Measurements from ENCODE around the gene CTXND1. TPM values are rescaled to one million over a fixed set of nuclear protein-coding genes. Genes with fewer than 3 reads are reported as not detected.

The CTXND1 gene
- total and polyA plus RNA-seq, 2 of the 8 experiments (the other 6 are each of a cell fraction or from before 2014, with no cell fraction given): 0.03 TPM; not detected in 1

DNA sequence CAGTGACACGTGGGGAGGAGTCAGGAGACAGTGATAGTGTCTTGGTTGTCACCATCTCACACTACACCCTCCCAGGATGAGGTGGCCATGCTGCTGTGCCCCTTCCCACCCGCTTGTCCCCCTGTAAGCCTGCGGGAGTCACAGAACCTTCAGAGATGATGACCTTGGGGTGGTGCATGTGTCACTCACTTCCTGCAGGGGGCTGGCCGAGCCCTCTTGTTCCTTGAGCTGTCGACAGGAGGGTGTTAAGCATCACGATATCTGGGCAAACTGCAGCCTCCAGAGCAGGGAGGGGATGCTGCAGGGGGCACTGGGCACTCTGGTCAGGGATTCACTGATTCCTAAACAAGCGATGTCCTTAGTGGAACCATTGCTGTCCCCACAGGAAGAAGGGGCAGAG lies 71.5 kb downstream of the CTXND1 start:
- H3K4me3 ChIP-seq (ENCODE audit: extremely low read depth in 1 of 4, insufficient read depth in 2 of 4, low read depth in 3 of 4, low read length in 4 of 4): no peak overlapping the region
- no peak for FAIRE-seq
- no peaks in the 10 kb centered on the region for H3K23me2 ChIP-seq (ENCODE audit: low read depth, low read length)
- H3K27me3 ChIP-seq (replicated peaks in 1 of 4; ENCODE audit: control insufficient read depth in 3 of 4, extremely low read depth in 1 of 4, insufficient read depth in 3 of 4, low read length in 3 of 4): no peaks in the 10 kb centered on the region
- H2BK12ac ChIP-seq (ENCODE audit: low read depth, low read length): no peak overlapping the region
- ChIA-PET CTCF (ENCODE audit: partially characterized antibody) (interaction anchor here (0.5 to 3.2 kb wide), 4 partner anchors 8 to 80 kb away, joined by 3 to 12 read pairs (median 3); no protein-coding TSS in a partner anchor), POLR2A (ENCODE audit: partially characterized antibody) (no interaction called here)
- no peak overlapping the region for H3K23ac ChIP-seq (ENCODE audit: insufficient read length)
- H2BK20ac ChIP-seq (ENCODE audit: low read length): no peak overlapping the region
- no peak overlapping the region for H2AFZ ChIP-seq (ENCODE audit: low read length)
- H4K8ac ChIP-seq (ENCODE audit: extremely low read depth, insufficient read depth, low read length): no peak overlapping the region
- no peak overlapping the region for H3K56ac ChIP-seq (replicated peaks; ENCODE audit: insufficient read length, low read depth, low read length)
- H2BK15ac ChIP-seq (ENCODE audit: low read length): no peak overlapping the region
- H3K14ac ChIP-seq (ENCODE audit: insufficient read length): no peak overlapping the region
- no peak overlapping the region for H3K18ac ChIP-seq (ENCODE audit: extremely low read depth, low read length)
- no peak for DNase-seq (ENCODE audit: low read depth in 1 of 2, low spot score in 2 of 2)
- H3K9ac ChIP-seq (replicated peaks in 1 of 4; ENCODE audit: extremely low read depth in 1 of 4, low read depth in 3 of 4, low read length in 3 of 4): no peak overlapping the region
- H4K91ac ChIP-seq (replicated peaks; ENCODE audit: insufficient read length, low read length): no peak overlapping the region
- no peak overlapping the region for H2AK5ac ChIP-seq (ENCODE audit: low read depth, low read length)
- no peak overlapping the region for H4K5ac ChIP-seq (ENCODE audit: insufficient read length, low read depth, low read length)
- H3K79me1 ChIP-seq (ENCODE audit: low read depth, low read length): no peaks in the 10 kb centered on the region
- H3K4me2 ChIP-seq (ENCODE audit: insufficient read depth in 1 of 2, low read depth in 2 of 2, low read length in 2 of 2): no peak overlapping the region
- no peak overlapping the region for H3K4ac ChIP-seq (replicated peaks; ENCODE audit: insufficient read length, low read depth, low read length)
- H3K36me3 ChIP-seq (ENCODE audit: control insufficient read depth in 2 of 4, insufficient read depth in 4 of 4, low read length in 3 of 4): peaks cover 0 to 4% (median 0%) of the 10 kb centered on the region in 4 experiments; a peak in 1 of 8 replicates
- no peaks in the 10 kb centered on the region for H3K9me3 ChIP-seq (ENCODE audit: insufficient read depth in 2 of 2, low read depth in 1 of 2, low read length in 1 of 2)
- H2BK5ac ChIP-seq (ENCODE audit: low read depth, low read length): no peak overlapping the region
- 90% methylated on average over 7 of the region's 7 CpGs; no CpG with 5 or more reads in 1 of the 2 experiments for WGBS, 2 experiments (ENCODE audit: extremely low coverage in 1 of 2, insufficient coverage in 1 of 2, insufficient read length in 1 of 2, insufficient replicate concordance in 2 of 2, low coverage in 1 of 2, low lambda C conversion rate in 2 of 2, missing lambda C conversion rate in 1 of 2)
- no peaks in the 10 kb centered on the region for H4K20me1 ChIP-seq (replicated peaks in 1 of 2; ENCODE audit: control insufficient read depth in 1 of 2, insufficient read depth in 2 of 2, low read length in 2 of 2)
- H2BK120ac ChIP-seq (replicated peaks; ENCODE audit: low read depth, low read length): no peak overlapping the region
- H3K79me2 ChIP-seq (ENCODE audit: control insufficient read depth in 1 of 2, insufficient read depth in 2 of 2, low read length in 2 of 2): no peaks in the 10 kb centered on the region
- no peaks in the 10 kb centered on the region for H3K4me1 ChIP-seq (replicated peaks in 1 of 4; ENCODE audit: control insufficient read depth in 3 of 4, insufficient read depth in 4 of 4, low read length in 3 of 4)
- TF ChIP-seq SAP30 (IDR thresholded peaks at IDR 0.05; ENCODE audit: insufficient read depth, insufficient replicate concordance, low read length) (no peak), CTBP2 (IDR thresholded peaks at IDR 0.05; ENCODE audit: borderline replicate concordance, insufficient read depth, insufficient read length, low read length) (no peak), RAD21 (IDR thresholded peaks at IDR 0.05 in 1 of 2, conservative IDR thresholded peaks at IDR 0.05 in 1 of 2; ENCODE audit: low read depth in 2 of 2, low read length in 2 of 2) (peak in 1 of 2 experiments; percentile 21; a peak in 1 of 4 replicates)
- TF ChIP-seq, protein P1, sequence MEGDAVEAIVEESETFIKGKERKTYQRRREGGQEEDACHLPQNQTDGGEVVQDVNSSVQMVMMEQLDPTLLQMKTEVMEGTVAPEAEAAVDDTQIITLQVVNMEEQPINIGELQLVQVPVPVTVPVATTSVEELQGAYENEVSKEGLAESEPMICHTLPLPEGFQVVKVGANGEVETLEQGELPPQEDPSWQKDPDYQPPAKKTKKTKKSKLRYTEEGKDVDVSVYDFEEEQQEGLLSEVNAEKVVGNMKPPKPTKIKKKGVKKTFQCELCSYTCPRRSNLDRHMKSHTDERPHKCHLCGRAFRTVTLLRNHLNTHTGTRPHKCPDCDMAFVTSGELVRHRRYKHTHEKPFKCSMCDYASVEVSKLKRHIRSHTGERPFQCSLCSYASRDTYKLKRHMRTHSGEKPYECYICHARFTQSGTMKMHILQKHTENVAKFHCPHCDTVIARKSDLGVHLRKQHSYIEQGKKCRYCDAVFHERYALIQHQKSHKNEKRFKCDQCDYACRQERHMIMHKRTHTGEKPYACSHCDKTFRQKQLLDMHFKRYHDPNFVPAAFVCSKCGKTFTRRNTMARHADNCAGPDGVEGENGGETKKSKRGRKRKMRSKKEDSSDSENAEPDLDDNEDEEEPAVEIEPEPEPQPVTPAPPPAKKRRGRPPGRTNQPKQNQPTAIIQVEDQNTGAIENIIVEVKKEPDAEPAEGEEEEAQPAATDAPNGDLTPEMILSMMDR (IDR thresholded peaks at IDR 0.05; ENCODE audit: control extremely low read depth in 1 of 3, insufficient read depth in 1 of 3, low read depth in 1 of 3, low read length in 3 of 3): peak; percentile 22 to 30 (median 24)
- no peak overlapping the region for H3K27ac ChIP-seq (ENCODE audit: low read depth, low read length)

Measured in H1 (cell line).